Chondrocyte (in vitro differentiated cells): Measurements from ENCODE around the gene CSNK1G3. TPM values are rescaled to one million over a fixed set of nuclear protein-coding genes. Genes with fewer than 3 reads are reported as not detected.
"Not testable (repeated sequence)": the region's sequence is repeated elsewhere in the genome, so short reads cannot be mapped to it uniquely, and the experiment has no call there.

Experiments used
- DNase-seq: peaks from one replicate; pipeline ENCODE4 v3.0.0; 2021; ENCODE audit warnings: mixed read lengths, low spot score
- H3K27ac Mint-ChIP-seq: one replicate; pipeline ENCODE4 v1.8.0; 2021; ENCODE audit warnings: mild to moderate bottlenecking, moderate library complexity, mixed read lengths; ENCODE audit not compliant: unreplicated experiment
- H3K27me3 Mint-ChIP-seq: 2 replicates; pipeline ENCODE4 v1.8.0; 2021; ENCODE audit warnings: low read depth, mixed read lengths
- H3K36me3 Mint-ChIP-seq: 2 replicates; pipeline ENCODE4 v1.8.0; 2021; ENCODE audit warnings: low read depth, mixed read lengths
- H3K4me1 Mint-ChIP-seq: 2 replicates; pipeline ENCODE4 v1.8.0; 2021; ENCODE audit warnings: low read depth, mild to moderate bottlenecking, mixed read lengths
- H3K4me3 Mint-ChIP-seq: one replicate; pipeline ENCODE4 v1.8.0; 2021; ENCODE audit warnings: mild to moderate bottlenecking, moderate library complexity, mixed read lengths; ENCODE audit not compliant: unreplicated experiment
- H3K9me3 Mint-ChIP-seq: 2 replicates; pipeline ENCODE4 v1.8.0; 2021; ENCODE audit warnings: low read depth, mixed read lengths
- total RNA-seq: library from RNA; stranded (reverse); gene quantifications from 3 replicates; pipeline ENCODE4 v1.2.1, GENCODE V29; 2021
- TF ChIP-seq, protein P1 (sequence below): fragments of 200-600 bp; sonication (generic); IDR thresholded peaks from 2 replicates; pipeline ENCODE4 v1.5.0; 2021; ENCODE audit warnings: antibody characterized with exemption, mild to moderate bottlenecking, moderate library complexity

Gene CSNK1G3
- total RNA-seq, 1 donor from 2014 or later, result 42.2 TPM

DNA sequence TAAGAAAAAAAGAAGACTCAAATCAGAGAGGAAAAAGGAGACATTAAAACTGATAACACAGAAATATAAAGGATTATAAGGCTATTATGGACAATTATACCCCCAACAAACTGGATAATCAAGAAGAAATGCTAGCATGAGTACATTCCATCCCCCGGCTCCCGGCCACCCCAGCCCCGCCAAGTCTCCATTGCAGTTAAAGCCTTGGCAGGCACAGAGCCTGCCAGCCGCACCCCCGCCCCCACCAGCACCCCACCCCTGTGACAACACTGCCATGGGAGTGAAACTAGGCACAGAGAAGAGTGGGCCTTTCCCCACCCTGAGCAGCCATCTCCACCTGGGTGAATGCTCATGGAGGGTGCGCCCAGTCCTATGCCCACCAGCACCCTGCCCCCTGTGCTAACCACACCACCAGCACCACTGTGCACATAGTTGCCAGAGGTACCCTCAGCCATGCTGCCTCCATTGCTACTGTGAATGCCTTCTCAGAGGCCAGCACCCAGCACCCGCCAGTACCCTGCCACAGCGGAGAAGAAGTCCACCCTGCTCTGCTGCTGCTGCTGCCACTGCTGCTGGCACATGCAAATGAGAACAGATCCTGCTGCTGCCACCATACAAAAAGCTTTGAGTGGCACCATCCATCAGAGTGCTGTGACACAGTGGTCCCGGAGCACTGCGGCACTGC is 117.0 kb downstream of the CSNK1G3 start:
- Mint-ChIP-seq H3K9me3 (peaks cover 85% of the 10 kb centered on the region), H3K4me1 (no peaks in the 10 kb centered on the region), H3K4me3 (no peak overlapping the region), H3K27ac (no peak overlapping the region), H3K27me3 (no peaks in the 10 kb centered on the region), H3K36me3 (peaks cover 42% of the 10 kb centered on the region)
- no peak for DNase-seq
- TF ChIP-seq, protein P1, sequence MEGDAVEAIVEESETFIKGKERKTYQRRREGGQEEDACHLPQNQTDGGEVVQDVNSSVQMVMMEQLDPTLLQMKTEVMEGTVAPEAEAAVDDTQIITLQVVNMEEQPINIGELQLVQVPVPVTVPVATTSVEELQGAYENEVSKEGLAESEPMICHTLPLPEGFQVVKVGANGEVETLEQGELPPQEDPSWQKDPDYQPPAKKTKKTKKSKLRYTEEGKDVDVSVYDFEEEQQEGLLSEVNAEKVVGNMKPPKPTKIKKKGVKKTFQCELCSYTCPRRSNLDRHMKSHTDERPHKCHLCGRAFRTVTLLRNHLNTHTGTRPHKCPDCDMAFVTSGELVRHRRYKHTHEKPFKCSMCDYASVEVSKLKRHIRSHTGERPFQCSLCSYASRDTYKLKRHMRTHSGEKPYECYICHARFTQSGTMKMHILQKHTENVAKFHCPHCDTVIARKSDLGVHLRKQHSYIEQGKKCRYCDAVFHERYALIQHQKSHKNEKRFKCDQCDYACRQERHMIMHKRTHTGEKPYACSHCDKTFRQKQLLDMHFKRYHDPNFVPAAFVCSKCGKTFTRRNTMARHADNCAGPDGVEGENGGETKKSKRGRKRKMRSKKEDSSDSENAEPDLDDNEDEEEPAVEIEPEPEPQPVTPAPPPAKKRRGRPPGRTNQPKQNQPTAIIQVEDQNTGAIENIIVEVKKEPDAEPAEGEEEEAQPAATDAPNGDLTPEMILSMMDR, result no peak

DNA sequence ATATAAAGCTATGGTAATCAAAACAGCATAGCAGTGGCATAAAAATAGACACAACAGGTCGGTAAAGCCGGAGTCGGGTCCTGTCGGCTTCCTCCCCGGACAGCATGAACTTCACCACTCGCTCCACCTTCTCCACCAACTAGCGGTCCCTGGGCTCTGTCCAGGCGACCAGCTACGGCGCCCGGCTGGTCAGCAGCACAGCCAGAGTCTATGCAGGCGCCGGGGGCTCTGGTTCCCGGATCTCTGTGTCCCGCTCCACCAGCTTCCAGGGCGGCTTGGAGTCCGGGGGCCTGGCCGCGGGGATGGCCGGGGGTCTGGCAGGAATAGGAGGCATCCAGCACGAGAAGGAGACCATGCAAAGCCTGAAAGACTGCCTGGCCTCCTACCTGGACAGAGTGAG is 124.0 kb downstream of the CSNK1G3 start:
- Mint-ChIP-seq H3K27me3 (no peaks in the 10 kb centered on the region), H3K36me3 (peaks cover 16% of the 10 kb centered on the region), H3K4me3 (no peak overlapping the region), H3K9me3 (peaks cover 39% of the 10 kb centered on the region), H3K4me1 (no peaks in the 10 kb centered on the region), H3K27ac (no peak overlapping the region)
- TF ChIP-seq, protein P1, result no peak
- DNase-seq, result no peak

DNA sequence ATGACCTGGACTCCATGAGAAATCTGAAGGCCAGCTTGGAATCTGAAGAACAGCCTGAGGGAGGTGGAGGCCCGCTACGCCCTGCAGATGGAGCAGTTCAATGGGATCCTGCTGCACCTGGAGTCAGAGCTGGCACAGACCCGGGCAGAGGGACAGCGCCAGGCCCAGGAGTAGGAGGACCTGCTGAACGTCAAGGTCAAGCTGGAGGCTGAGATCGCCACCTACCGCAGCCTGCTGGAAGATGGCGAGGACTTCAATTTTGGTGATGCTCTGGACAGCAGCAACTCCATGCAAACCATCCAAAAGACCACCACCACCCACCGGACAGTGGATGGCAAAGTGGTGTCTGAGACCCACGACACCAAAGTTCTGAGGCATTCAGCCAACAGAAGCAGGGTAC is 125.1 kb downstream of the CSNK1G3 start:
- H3K4me1 Mint-ChIP-seq, DNase-seq, H3K27me3 Mint-ChIP-seq, H3K36me3 Mint-ChIP-seq, H3K27ac Mint-ChIP-seq, H3K4me3 Mint-ChIP-seq: not testable (repeated sequence)
- peaks cover 29% of the 10 kb centered on the region for H3K9me3 Mint-ChIP-seq

DNA sequence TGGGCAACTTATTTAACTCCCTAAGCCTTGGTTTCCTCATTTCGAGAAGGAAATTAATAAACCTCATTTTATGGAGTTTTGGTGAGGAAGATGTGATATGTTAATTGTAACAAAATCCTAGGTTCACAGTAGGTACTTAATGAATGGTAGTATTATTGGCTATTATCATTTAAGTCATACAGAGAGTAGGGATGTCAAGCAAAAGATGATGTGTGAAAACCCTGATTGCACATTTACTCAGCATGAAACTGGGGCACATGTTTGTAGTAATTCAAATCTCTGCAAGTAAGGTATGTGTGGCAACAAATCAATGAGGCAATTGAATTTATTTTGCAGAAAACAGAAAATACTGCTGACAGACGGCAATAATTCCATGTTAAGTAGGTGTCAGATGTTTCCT is 127.3 kb downstream of the CSNK1G3 start:
- no peak overlapping the region for H3K27ac Mint-ChIP-seq
- TF ChIP-seq, protein P1, result no peak
- no peaks in the 10 kb centered on the region for H3K4me1 Mint-ChIP-seq
- H3K27me3 Mint-ChIP-seq, result peaks cover 4% of the 10 kb centered on the region
- no peak for DNase-seq
- H3K9me3 Mint-ChIP-seq, result peaks cover 11% of the 10 kb centered on the region
- H3K4me3 Mint-ChIP-seq, result no peak overlapping the region
- peaks cover 2% of the 10 kb centered on the region for H3K36me3 Mint-ChIP-seq

DNA sequence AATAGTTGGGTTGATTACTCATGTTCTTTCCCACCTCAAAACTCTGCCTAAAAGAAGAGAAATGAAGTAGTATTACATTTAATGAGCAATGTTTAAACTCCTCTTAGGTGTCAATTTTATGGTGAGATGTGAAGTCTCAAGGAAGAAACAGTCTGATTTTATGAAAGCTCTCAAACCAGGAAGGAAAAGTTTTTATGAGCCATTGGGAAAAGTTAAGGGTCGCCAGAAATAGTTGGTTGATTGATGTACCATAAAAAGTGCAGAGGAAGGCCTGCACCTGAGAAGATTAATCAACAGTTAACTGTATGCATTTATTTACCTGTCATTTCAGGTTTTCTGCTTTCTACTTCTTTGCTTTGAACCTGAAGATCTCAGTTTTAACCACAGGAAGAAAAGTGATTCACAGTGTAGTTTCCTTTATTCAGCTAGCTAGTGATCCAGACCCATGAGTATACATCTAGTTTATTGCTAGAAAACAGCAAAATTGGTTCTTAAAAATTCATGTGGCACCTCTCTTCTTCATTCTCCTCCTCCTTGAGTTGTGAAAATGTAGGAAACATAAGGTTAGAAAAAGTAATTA is 133.1 kb downstream of the CSNK1G3 start:
- no peak overlapping the region for H3K4me3 Mint-ChIP-seq
- H3K36me3 Mint-ChIP-seq, result peaks cover 3% of the 10 kb centered on the region
- H3K4me1 Mint-ChIP-seq, result no peaks in the 10 kb centered on the region
- TF ChIP-seq, protein P1, result no peak
- no peak for DNase-seq
- no peak overlapping the region for H3K27ac Mint-ChIP-seq
- peaks cover 4% of the 10 kb centered on the region for H3K27me3 Mint-ChIP-seq
- H3K9me3 Mint-ChIP-seq, result peaks cover 6% of the 10 kb centered on the region

DNA sequence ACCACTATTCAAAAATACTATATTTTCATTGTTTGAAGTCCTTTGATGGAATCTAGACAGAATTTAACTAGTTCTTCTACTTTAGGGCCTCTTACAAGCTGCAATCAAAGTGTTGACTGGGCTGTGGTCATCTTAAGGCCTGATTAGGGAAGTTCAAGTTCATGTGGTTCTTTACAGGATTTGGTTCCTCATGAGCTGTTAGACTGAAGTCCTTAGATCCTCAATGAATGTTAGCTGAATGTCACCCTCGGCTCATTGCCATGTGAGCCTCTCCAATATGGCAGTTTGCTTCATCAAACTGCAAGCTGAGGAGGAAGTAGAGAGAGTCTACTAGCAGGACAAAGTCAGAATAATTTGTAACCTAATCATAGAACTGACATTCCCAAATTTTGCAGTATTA is 135.1 kb downstream of the CSNK1G3 start:
- Mint-ChIP-seq H3K27me3 (peaks cover 1% of the 10 kb centered on the region), H3K36me3 (peaks cover 1% of the 10 kb centered on the region), H3K4me1 (no peaks in the 10 kb centered on the region), H3K27ac (no peak overlapping the region), H3K4me3 (no peak overlapping the region), H3K9me3 (peaks cover 2% of the 10 kb centered on the region)
- TF ChIP-seq, protein P1, result no peak
- no peak for DNase-seq
